Activated CD8-positive, alpha-beta memory T cell treated with anti-CD3 and anti-CD28 coated beads for 48 hours (primary cell): ENCODE results near the gene MON2.
"Not testable (repeated sequence)": the region's sequence is repeated elsewhere in the genome, so short reads cannot be mapped to it uniquely, and the experiment has no call there.

Experiments used
- DNase-seq, 3 experiments: peaks; one replicate each; pipeline ENCODE4 v3.0.0-alpha.2; 2020; ENCODE audit warnings: low read depth in 2 of 3, low spot score in 2 of 3

MON2 gene

DNA sequence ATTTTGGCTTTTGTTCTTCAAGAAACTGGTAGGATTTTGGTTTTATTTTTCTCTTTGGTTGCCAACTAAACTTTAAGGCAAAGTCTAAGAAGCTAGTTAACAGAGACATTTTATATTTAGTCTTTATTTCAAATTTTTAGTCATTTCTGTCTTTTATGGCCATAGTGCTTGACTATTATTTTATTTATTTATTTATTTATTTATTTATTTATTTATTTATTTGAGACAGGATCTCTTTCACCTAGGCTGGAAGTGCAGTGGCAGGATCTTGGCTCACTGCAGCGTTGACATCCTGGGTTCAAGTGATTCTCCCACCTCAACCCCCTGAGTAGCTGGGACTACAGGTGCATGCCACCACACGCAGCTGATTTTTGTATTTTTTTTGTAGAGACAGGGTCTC lies 3.1 kb downstream of the MON2 start:
- DNase-seq, result no peak

DNA sequence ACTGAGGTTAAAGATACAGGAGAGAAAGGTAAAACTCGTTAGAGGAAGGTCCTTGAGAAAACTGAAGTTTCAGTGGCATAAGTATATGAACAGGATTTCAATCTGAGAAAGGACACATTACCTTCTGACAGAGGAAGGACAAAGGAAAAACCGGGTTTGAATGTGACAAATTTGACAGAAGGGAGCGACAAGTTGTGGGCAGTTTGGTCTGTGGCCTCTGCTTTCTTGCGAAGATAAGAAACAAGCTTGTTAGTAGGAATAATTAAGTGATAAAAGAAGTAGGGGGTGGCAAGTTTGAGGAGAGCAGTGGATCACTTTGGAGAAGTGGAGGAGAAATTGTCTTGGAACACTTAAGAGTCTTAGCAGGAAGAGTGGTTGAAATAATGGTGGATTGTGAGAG lies 5.1 kb downstream of the MON2 start:
- no peak for DNase-seq

DNA sequence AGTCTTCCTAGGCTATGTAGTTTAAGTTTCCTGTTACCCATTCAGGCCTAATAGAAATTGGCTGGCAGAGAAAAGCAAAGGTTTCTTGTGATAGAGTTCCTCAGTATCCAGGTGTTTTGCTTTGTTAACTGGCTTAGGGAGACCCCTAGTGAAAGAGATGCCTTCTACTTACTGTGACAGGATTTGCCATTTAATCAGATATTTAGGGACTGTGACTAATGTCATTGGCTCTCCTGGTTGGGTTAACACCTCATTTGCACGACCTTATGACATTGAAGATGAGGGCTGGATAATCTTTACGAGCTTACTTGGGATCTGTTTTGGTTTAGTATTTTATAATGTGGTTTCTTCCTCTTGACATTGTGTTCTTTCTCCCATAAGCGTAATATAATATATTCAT lies 5.8 kb downstream of the MON2 start:
- DNase-seq, result no peak

- no peak for DNase-seq
These were observed 15.4 kb downstream of the MON2 start for GRCh38 chr12:62481843-62482540.

DNA sequence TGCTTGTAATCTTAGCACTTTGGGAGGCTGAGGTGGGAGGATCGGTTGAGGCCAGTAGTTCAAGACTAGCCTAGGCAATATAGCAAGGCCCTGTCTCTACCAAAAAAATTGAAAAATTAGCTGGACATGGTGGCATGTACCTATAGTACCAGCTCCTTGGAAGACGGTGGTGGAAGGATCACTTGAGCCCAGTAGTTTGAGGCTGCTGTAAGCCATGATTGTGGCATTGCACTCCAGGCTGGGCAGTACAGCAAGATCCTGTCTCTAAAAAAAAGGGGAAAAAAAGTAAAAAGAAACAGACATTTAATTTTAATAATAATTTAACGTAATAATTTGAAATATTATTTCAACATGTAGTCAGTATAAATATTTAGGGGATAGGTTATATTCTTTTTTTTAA lies 16.1 kb downstream of the MON2 start:
- no peak for DNase-seq

DNA sequence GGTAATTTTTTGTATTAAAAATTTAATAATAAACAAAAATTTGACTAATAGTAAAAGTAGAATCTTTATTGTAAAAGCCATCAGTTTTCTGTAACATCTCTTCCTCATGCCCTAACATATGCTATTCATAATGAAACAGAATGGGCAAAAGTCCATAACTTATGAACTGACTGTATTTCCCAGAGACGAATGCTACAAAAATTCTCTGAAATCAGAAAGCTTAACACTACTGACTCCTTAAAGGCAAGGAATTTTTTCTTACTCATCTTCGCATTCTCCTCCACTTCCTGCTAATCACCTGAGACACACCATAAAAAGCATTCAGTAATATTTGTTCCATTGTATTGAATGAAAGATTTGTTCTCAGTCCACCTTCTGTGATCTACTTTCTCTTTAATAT lies 17.6 kb downstream of the MON2 start:
- DNase-seq, result no peak

DNA sequence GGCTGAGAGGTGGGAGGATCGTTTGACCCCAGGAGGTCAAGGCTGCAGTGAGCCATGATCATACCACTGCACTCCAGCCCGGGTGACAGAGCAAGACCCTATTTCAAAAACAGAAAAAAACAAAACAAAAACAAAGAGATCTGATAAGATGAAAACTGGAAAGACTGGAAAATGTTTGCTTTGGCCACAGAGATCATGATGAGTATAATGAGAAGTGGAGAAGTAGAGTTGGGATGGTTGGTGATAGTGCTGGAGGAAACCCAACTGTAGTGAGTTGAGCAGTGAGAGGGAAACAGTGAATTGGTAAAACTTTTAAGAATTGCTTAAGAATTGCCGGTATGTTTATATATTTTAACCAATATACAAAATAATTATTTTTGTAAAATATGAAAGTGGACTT lies 39.2 kb downstream of the MON2 start:
- no peak for DNase-seq

GRCh38 chr12:62512901-62513300 lies 46.3 kb downstream of the MON2 start:
- DNase-seq, result no peak

- not testable (repeated sequence) for DNase-seq
These were observed 47.5 kb downstream of the MON2 start for GRCh38 chr12:62514080-62514479.

- no peak for DNase-seq
These were observed 50.3 kb downstream of the MON2 start for GRCh38 chr12:62516927-62517326.

- DNase-seq, result no peak
These were observed 51.3 kb downstream of the MON2 start for GRCh38 chr12:62517887-62518286.

DNA sequence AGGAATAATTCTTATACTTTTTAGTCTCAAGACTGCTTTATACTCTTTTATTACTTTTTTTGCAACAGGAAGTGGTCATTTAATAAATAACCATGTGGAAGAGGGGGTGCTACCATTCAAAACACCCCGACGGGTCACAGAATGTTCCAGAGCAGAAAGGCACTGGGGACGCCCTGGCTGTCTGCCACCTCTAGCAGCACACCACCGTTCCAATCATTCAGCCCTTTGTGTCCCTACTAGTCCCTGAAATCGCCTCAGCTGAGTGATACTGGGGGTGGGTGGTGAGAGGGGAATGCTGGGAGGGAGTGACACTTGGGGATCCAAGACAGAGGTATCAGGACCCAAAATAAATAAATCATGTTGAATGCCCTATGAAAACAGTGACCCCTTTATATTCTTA lies 52.4 kb downstream of the MON2 start:
- no peak for DNase-seq

- DNase-seq, result no peak
These were observed 53.7 kb downstream of the MON2 start for GRCh38 chr12:62520361-62520760.

GRCh38 chr12:62522984-62523383 lies 56.4 kb downstream of the MON2 start:
- no peak for DNase-seq

GRCh38 chr12:62523619-62524018 lies 57.0 kb downstream of the MON2 start:
- no peak for DNase-seq

GRCh38 chr12:62525271-62525670 lies 58.6 kb downstream of the MON2 start:
- no peak for DNase-seq

- DNase-seq, result no peak
These were observed 64.0 kb downstream of the MON2 start for GRCh38 chr12:62530596-62530995.

DNA sequence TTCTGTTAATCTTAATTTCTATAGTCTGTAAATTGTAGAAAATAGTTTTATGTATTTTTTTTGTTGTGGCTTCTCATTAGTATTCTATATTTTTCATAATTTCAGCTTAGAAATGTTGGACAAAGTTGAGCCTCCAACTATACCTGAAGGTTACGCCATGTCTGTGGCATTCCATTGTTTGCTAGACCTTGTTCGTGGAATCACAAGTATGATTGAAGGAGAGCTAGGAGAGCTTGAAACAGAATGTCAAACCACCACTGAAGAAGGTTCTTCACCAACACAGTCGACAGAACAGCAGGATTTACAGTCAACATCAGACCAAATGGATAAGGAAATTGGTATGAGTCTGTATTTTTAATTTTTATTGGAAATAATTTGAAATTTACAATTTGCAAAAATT lies 65.7 kb downstream of the MON2 start:
- DNase-seq, result no peak

GRCh38 chr12:62533087-62533754 lies 66.6 kb downstream of the MON2 start:
- no peak for DNase-seq

GRCh38 chr12:62533755-62534107 lies 67.1 kb downstream of the MON2 start:
- no peak for DNase-seq

GRCh38 chr12:62536546-62536945 lies 69.9 kb downstream of the MON2 start:
- no peak for DNase-seq

- DNase-seq, result no peak
These were observed 70.9 kb downstream of the MON2 start for GRCh38 chr12:62537551-62537950.

GRCh38 chr12:62540354-62540753 lies 73.7 kb downstream of the MON2 start:
- DNase-seq, result no peak
